Bronchial epithelial cell (primary cell): ENCODE data around the gene NCAPG. TPM values are rescaled to one million over a fixed set of nuclear protein-coding genes. Genes with fewer than 3 reads are reported as not detected.
A peak's percentile ranks its signal among the peaks of the same experiment; 100 is the strongest.
"Not testable (repeated sequence)": the region's sequence is repeated elsewhere in the genome, so short reads cannot be mapped to it uniquely, and the experiment has no call there.

ENCODE experiments used
- DNase-seq: peaks from one replicate; pipeline ENCODE4 v3.0.0-alpha.2; 2010; ENCODE audit warnings: low read depth
- FAIRE-seq: peaks from 2 replicates; lab custom pipeline; 2011; peaks lifted over from hg19 to GRCh38; lab: Jason Lieb, UNC
- H3K27me3 ChIP-seq: 2 replicates; pipeline ENCODE4 v1.5.1; 2011; ENCODE audit warnings: low read length; ENCODE audit not compliant: control insufficient read depth, insufficient read depth
- H3K36me3 ChIP-seq: 2 replicates; pipeline ENCODE4 v1.5.1; 2011; ENCODE audit warnings: low read length; ENCODE audit not compliant: control insufficient read depth, insufficient read depth
- H3K4me3 ChIP-seq: 2 replicates; pipeline ENCODE4 v1.5.1; 2011; ENCODE audit warnings: mild to moderate bottlenecking, low read depth, low read length, control low read depth
- total RNA-seq: library from RNA; depleted of rRNA; stranded (reverse); fragments of >200 nt; gene quantifications from 2 replicates; pipeline ENCODE4 v1.2.1, GENCODE V29; 2014
- TF ChIP-seq, protein P1 (sequence below): IDR thresholded peaks from 2 replicates; pipeline ENCODE4 v1.5.1; 2011; ENCODE audit warnings: mild to moderate bottlenecking, moderate library complexity, low read length, control low read depth, inconsistent platforms; ENCODE audit not compliant: insufficient read depth, severe bottlenecking

NCAPG gene
- total RNA-seq, 1 donor from 2014 or later, result 0.26 TPM

DNA sequence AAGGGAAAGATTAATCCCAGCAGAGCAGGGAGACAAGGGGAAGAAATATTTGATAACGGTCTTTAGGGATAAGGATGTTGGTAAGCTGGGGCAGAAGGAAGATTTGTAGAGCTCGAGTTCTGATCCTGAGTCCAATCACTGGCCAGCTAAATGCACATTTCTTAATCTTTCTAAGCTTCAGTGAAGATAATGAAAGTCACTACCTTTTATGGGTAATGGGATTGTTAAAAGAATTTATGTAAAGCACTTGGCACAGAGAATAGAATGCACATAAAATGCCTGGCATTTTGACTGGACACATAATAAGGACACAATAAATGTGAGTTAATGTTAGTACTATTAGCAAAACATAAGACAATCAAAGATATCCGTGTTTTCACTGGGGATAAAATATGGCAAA lies 43.3 kb downstream of the NCAPG start:
- FAIRE-seq, result no peak
- TF ChIP-seq, protein P1, sequence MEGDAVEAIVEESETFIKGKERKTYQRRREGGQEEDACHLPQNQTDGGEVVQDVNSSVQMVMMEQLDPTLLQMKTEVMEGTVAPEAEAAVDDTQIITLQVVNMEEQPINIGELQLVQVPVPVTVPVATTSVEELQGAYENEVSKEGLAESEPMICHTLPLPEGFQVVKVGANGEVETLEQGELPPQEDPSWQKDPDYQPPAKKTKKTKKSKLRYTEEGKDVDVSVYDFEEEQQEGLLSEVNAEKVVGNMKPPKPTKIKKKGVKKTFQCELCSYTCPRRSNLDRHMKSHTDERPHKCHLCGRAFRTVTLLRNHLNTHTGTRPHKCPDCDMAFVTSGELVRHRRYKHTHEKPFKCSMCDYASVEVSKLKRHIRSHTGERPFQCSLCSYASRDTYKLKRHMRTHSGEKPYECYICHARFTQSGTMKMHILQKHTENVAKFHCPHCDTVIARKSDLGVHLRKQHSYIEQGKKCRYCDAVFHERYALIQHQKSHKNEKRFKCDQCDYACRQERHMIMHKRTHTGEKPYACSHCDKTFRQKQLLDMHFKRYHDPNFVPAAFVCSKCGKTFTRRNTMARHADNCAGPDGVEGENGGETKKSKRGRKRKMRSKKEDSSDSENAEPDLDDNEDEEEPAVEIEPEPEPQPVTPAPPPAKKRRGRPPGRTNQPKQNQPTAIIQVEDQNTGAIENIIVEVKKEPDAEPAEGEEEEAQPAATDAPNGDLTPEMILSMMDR, result no peak
- no peak for DNase-seq
- Histone ChIP-seq H3K4me3 (no peak overlapping the region), H3K27me3 (no peaks in the 10 kb centered on the region), H3K36me3 (no peaks in the 10 kb centered on the region)

DNA sequence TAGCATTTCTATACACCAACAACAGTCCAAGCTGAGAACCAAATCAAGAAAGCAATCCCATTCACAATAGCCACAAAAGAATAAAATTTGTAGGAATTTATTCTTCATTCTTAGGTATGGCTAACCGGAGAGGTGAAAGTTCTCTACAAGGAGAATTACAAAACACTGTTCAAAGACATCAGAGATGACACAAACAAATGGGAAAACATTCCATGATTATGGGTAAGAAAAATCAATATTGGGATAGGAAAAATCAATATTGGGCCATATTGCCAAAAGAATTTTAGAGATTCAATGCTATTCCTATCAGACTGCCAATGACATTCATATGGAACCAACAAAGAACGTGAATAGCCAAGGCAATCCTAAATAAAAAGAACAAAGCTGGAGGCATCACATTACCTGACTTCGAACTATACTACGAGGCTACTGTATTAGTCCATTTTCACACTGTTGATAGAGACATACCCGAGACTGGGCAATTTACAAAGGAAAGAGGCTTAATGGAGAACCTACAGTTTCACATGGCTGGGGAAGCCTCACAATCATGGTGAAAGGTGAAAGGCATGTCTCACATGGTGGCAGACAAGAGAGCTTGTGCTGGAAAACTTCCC lies 49.1 kb downstream of the NCAPG start:
- no peak for FAIRE-seq
- H3K36me3 ChIP-seq, result no peaks in the 10 kb centered on the region
- H3K27me3 ChIP-seq, result no peaks in the 10 kb centered on the region
- no peak for DNase-seq
- TF ChIP-seq, protein P1, result no peak
- no peak overlapping the region for H3K4me3 ChIP-seq

DNA sequence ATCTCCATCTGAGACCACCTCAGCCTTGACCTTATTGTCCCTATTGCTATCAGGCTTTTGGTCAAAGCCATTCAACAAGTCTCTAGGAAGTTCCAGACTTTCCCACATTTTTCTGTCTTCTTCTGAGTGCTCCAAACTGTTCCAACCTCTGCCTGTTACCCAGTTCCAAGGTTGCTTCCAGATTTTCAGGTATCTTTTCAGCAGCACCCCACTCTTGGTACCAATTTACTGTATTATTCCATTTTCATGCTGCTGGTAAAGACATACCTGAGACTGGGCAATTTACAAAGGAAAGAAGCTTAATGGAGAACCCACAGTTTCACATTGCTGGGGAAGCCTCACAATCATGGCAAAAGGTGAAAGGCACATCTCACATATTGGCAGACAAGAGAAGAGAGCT lies 51.1 kb downstream of the NCAPG start:
- not testable (repeated sequence) for H3K4me3 ChIP-seq, H3K36me3 ChIP-seq, DNase-seq, FAIRE-seq, H3K27me3 ChIP-seq

DNA sequence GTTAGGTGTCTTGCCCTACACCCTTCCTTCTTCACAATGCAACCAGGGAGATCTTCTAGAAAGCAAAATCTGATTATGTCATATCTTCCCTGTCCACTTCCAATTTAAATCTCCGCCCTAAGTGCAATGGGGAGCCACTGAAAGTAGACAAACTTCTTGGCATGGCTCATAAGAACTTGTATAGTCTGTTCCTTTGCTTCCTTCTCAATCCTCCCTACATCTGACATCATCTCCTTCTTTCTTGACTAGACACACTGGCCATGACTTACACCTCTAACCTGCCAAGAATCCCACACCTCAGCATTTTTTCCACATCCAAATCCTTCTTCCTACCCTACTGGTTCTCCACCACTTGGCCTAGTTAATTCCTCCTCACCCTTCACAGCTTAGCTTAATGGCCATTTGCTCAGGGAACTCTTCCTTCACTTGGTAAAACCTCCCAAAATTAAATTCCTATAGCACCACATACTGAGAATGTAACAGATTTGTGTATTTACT lies 55.1 kb downstream of the NCAPG start:
- TF ChIP-seq, protein P1, result no peak
- Histone ChIP-seq H3K27me3 (no peaks in the 10 kb centered on the region), H3K4me3 (no peak overlapping the region), H3K36me3 (no peaks in the 10 kb centered on the region)
- DNase-seq, result peak; percentile 9
- no peak for FAIRE-seq

DNA sequence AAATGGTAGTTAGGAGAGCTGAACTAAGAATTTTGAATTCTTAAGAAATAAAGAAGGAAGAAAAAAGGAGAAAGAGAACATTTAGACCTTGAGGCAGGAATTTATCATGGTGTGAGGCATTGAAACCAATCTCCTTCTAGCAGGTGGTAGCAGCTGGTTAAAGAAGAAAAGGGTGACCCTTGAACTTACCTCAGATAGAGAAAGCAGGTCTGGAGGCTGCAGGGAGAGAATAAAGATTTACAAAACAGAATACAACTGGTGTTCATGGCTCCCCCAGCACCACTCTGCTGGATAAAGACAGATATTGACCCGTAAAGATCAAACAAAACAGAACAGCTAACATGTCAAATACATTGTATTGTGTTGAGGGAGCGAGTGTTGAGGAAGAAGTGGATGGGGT lies 56.0 kb downstream of the NCAPG start:
- H3K4me3 ChIP-seq, result no peak overlapping the region
- TF ChIP-seq, protein P1, result no peak
- H3K27me3 ChIP-seq, result no peaks in the 10 kb centered on the region
- H3K36me3 ChIP-seq, result no peaks in the 10 kb centered on the region
- FAIRE-seq, result no peak
- DNase-seq, result no peak

DNA sequence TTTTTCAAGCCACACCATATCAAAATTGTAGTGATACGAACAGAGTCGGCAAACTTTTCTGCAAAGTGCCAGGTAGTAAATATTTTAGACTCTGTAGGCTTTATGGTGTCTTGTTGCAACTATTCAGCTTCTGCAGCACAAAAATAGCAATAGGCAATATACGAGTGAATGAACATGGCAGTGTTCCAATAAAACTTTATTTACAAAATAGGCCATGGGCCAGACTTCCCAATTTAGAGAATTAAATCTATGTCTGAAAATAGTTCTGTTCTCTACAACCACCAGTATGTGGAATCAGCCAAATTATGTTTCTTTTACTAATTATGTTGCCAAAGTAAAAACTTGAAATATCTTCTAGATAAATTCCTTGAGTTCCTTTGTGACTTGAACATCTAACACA lies 56.5 kb downstream of the NCAPG start:
- H3K27me3 ChIP-seq, result no peaks in the 10 kb centered on the region
- TF ChIP-seq, protein P1, result no peak
- H3K36me3 ChIP-seq, result no peaks in the 10 kb centered on the region
- FAIRE-seq, result no peak
- no peak overlapping the region for H3K4me3 ChIP-seq
- no peak for DNase-seq
